Stimulated activated CD4-positive, alpha-beta T cell treated with anti-CD3 and anti-CD28 coated beads, Interleukin-1b, Interleukin-23, amount 100 ng/mL, for 4 hours (primary cell): ENCODE measurements around the gene MOGAT3.

Experiments
- DNase-seq, 2 donors: peaks; one replicate each; pipeline ENCODE4 v3.0.0-alpha.2; 2020; ENCODE audit warnings: low read depth in 2 of 2

The MOGAT3 gene

DNA sequence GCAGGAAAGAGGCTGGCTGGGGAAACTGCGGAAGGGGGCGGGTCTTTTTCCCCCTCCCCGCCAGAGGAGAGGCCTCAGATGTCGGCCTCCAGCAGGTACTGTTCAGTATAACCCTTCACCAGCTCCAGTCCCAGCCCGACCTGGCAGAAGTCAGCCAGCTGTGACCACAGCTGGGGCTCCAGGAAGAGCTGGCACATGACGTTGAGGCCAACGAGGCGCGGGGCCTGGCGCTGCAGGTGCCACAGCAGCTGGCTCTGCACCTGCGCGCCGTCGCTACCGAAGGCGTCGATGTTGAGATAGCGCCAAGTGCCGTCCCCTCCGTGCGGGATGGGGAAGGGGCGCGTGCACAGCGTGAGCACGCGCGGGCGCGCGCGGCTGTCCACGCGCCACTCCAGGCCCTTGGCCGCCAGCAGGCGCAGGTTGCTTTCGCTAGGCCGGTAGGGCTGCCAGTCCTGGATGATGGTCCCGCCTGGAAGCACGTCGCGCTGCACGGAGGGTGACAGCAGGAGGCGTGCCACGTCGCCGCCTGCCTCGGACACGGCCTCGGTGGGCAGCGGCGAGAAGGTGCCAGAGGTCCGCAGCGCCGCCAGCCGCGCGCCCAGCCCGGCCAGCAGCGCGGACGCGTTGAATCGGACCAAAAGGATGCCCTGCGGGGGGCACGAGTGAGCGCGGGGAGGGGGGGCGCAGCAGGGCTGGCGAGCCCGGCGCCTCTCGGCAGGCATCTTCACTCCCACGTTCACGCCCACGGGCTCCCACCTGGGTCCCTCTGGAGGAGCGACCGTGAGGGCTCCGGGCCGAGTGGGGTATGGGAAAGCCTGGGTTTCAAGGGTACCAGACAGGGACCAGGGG lies 28.6 kb downstream of the MOGAT3 start:
- DNase-seq, result no peak

DNA sequence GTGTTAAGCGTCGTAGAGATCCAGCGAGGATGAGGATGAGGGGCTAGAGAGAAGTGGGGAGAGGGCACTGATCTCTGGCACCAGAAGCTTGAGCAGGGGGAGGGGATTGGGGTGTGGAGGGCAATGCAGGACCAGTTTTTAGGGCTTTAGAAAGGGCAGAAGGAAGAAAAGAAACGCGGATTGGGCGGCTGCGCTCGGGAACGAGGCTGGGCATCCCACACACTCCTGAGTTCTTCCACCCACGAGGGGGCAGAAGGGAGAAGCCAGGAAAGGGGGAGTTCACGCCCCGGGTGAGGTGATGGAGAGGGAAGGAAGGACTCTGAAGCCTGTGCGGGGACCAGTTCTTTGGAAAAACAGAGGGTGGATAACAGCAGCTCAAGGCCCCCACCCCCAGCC lies 29.4 kb downstream of the MOGAT3 start:
- no peak for DNase-seq

DNA sequence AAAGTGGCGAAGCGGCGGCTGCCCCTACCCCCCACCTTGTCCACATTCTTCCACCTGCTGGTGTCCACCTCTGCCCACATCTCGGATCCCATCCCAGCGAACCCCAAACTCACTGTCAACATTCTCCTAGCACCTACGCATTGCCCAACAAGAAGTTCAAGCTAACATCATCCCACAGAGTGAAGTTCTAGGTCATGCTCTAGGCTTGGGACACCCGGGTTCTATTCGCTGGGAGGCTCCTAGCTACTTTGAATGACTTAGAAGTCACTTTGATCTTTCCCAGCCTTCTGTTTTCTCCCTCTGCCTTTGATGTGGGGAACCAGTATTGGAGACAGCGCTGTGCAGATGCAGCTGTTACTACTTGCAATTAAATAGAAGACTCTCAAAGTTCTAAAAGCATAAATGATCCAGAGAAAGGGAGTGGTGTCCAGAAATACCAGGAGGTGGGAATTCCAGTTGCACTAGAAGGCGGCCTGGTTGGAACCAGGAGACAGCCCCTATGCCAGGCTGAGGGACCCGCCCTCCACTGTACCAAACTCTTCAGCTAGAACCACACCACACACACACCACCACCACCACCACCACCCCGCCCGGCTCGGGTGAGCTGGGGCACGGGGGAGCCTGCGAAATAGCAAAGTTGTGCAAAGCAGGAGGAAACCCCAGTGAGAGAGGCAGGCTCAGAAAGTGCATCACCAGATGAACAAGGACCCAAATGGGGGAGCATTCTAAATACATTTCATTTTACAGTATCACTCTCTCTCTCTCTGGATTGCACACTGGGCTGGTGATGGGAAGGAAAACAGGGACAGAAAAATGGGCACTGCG lies 30.0 kb downstream of the MOGAT3 start:
- DNase-seq, result no peak

DNA sequence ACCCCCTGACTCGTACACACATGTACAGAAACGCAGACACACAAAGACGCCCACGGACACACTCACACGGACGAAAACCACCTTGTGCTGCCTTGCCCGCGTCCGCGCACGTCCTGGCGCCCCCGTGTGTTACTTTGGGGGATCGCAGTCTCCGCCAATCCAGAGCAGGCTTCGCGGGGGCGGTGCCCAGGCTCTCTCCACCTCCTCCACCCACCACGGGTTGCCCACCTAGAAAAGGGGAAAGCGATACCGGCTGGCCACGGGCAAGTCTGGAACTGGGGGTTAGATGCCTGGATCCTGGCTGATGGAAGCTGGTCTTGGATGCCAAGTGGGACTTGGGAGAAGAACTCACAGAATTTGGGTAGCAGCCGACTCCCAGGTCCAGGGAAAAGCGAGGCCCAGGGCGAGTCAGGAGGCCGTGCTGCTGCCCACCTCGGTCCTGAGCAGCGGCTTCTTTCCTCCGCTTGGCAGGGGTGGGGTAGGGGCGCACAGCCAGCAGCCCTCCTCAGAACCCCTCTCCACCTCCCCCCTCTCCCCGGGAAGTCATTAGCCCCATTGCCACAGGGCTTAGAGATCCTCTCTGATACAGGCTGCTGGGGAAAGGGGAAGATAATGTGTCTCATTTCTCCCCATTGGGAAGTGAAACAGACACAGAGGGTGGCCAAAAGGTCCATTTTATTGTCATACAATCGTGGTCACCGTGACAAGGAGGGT lies 30.8 kb downstream of the MOGAT3 start:
- peak; percentile 79 for DNase-seq

DNA sequence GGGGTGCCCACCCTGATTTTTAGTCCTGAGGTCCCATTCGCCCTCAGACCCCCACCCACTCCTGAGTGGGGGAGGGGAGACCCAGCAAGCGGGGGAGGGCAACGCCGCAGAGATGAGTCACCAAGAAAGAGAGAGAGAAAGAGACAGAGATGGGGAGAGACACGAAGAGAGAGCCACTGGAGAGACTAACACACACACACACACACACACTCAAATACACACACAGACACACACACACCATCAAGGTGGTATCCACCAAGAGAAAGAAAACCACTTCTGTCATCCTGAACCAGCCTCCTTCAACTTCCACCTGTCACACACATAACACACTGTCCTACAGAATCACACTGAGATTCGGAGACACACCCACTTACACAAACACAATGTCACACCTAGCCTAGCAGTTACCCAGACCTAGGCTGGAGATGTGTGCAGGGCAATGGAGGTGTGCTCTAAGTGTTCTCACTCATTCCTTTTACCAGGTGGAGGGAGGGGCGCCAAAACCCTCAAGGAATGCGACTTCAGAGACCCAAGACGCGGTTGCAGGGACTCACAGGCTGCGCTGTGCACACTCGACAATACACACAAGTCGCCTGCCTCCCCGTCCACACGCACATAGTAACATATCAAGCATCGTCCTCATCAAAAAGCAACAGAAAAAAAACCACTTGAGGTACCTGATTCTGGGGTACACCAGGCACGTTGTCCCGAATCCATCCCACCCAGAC lies 31.6 kb downstream of the MOGAT3 start:
- no peak for DNase-seq

DNA sequence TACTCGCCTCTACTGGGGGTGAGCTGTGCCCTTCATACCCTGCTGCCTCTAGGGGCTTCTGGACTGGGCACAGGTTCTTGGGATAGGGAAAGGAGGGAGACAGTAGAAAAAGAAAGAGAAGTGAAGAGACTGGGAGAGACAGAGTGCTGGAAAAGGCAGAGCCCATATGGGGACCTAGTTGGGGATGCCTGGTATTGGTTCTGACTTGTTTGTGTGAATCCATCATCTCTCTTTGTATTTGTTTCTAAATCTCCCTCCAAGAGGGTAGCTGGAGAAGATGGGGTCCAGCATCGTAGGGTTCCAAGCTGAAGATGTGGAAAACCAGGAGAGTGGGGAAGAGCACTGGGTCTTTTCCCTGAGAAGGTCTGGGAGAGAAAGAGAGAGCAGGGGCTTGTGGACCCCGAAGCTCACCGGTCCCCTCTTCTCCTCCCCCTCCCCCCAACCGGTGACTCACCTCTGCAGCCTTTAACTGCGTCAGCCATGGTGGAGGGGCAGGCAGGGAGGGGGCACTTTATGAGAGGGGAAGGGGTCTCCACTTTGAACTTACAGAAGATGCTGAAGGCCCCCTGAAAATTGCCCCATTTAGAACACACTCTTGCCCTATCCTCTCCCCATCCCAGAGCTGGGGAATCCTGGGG lies 32.3 kb downstream of the MOGAT3 start:
- DNase-seq, result no peak

DNA sequence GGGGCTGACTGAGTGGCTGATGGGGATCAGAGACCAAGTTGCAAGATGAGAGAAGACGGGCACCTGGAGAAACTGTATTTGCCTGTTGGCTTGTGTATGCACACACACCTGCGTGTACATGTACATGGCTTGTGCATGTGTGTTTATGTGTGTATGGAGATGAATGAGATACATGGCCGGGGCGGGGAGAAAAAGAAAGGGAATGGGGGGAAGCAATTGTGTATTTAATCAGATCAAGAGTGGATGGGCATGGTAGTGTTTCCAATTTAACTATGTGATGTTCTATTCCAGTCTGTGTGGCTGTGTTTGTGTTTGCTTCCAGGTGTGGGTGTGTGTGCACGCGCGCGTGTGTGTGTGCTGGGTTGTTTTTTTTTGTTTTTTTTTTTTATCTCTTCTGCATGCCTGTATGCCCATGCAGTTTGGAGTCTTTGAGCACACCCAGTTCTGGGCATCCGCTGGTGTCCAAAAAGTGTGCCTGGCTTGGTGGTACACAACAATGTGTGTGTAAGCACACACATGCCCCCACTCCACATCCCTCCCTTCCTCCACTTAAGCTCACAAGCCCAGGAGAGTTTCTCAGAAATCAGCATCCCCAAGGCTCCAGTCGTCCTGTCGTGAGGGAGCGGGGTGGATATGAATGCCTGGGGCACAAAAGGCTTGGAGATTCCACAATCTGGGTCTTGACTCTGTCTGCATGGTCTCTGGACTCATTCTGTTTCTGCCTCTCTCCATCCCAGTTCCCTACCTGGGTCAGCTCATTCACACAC lies 33.0 kb downstream of the MOGAT3 start:
- DNase-seq, result no peak

DNA sequence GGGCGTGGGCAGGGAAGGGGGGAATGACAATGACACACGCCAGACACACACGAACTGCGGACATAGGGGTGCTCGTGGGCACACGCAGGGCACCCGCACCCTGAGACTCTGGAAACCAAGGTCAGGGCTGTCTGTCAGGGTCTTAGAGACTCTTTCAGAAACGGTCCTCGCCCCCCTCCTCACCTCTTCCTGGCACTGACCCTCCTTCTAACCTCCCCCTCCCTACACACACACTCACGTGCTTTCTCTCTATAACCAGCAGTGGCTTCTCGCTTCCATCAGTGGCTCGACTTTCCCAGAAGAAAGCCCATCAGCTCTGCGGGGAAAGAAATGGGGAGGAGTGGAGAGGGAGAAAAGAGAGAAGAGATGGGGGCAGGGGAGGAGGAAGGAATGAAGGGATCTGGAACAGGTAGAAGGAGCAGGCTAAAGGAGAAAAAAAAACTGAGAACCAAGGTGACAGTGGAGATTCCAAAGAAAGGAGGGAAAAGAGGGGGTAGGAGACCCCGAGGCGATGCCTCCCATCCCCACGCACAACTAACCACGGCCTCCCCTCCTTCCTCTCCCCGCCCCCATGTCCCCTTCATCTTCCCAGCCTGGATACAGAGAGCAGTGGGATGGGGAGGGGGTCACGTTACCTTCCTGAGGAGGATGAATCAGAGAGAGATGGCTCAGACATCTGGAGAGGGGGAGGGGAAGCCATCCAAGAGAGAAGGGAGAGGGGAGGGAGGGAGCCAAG lies 33.8 kb downstream of the MOGAT3 start:
- DNase-seq, result no peak

DNA sequence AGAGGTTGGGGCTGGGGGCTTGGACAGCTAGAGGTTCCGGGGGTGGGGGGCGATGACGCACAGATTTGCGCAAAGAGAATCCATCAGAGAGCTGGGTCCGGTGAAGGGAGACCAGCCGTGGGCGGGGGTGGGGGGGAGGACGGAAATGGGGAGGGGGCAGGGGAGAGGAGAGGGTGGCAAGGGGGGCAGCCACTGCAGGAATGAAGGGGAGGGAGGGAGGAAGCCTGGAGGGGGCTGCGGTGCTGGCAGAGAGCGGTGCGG lies 34.3 kb downstream of the MOGAT3 start:
- no peak for DNase-seq

DNA sequence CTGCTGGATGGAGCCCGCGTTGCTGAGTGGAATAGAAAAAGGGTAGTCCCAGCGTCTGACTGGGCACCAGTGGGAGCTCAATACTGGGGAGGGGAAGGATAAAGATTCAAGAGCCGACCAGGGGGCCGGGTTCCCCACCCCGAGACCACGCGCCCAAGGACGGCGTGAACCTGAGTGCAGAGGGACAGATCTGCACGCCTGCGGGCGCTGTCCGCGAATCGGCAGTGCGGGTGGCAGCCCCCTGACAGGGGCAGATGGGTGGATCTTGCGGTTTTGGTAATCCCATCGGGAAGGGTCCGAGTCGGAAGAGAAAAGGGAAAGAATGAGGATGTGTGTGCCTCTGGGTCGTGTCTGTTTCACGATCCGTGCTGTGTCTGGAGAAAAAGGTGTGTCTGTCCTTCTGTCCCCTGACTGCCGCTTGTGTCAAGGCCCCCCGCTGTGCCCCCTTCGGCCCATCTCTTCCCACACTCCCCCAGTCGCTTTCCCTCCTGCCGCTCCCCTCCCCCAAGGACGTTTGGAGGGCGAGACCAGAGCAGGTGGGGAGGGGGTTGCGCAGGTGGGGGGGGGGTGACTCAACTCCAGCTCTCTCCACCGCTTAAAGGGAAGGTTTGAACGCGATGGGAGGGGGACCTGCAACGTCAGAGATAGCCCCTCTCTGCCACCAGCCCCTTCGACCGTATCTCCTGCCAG lies 34.7 kb downstream of the MOGAT3 start:
- no peak for DNase-seq

DNA sequence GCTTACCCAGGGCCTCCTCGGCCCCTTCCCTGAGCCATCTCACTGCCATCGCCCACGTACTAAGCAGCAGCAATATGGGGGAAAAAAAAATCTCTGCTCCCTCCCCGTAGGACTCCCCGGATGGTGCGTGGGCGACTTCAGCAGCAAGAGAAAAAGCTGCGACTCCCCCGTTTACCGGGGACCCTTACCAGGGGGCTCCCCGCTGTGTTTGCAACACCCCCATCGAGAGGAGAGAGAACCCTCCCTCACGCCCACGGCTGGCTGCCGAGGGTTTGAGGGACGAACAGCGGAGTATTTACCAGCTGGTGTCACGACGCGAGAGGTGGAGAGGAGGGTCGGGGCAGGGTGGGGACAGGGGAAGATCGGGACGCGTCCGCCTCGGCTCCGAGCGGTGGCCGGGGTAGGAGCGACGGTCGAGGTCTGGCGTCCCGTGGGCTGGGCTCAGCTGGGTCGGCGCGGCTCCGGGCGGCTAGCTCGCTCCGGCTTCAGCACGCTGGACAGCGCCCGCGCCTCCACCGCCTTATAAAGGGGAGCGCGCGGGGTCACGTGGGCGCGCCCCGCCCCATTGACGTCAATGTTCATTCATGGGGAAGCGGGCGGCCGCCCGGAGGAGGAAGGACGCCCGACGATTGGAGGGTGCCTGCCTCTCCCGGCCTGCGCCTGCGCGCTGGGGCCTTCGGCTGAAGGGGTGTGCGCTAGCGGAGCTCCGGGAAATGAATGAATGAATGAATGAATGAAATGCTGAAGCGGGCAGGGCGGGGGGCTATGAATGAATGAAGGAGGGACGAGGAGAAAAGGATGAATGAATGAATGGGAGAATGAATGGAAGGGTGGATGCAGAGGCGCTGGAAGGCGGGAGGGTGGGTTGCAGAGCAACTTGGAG lies 35.5 kb downstream of the MOGAT3 start, which contains the start of gene VGF:
Gene VGF, minus strand, starts transcription at position 495 of the 883 bp plus-strand sequence. CDS start 726 bp downstream, outside the sequence.
- DNase-seq, result peak; percentile 84 to 90

DNA sequence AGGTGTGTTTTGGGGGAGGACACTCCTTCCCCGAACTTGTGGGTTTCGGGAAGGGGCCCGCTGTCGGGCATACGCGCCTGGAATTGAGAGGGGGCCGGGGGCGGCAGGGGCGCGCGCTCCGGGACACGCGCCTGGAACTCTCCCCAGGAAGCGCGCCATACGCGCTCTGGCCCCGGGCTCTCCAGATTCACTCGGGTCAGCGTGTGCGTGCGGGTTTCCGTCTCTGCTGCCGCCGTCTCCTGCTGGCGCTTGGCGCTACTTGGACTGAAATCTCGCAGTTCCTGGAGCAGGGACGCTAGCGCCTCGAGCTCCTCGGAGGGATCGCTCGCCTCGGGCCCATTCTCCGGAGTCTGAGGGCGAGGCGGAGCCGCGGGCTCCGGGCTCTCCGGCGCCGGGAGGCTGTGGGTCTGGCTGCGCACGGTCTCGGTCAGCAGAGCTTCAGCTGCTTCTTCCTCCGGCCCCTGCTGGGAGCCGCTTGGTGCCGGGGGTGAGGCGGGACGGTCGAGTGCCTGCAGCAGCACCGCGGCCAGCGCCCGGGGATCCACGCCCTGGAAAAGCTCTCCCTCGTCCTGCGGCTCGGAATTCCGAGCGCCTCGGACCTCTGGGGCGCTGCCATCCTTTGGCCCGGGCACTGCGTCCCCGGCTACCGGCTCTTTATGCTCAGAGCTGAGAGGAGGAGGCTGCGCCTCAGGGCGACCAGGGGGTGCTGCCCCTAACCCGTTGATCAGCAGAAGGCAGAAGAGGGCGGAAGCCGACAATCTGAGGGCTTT lies 36.6 kb downstream of the MOGAT3 start:
- DNase-seq, result no peak

DNA sequence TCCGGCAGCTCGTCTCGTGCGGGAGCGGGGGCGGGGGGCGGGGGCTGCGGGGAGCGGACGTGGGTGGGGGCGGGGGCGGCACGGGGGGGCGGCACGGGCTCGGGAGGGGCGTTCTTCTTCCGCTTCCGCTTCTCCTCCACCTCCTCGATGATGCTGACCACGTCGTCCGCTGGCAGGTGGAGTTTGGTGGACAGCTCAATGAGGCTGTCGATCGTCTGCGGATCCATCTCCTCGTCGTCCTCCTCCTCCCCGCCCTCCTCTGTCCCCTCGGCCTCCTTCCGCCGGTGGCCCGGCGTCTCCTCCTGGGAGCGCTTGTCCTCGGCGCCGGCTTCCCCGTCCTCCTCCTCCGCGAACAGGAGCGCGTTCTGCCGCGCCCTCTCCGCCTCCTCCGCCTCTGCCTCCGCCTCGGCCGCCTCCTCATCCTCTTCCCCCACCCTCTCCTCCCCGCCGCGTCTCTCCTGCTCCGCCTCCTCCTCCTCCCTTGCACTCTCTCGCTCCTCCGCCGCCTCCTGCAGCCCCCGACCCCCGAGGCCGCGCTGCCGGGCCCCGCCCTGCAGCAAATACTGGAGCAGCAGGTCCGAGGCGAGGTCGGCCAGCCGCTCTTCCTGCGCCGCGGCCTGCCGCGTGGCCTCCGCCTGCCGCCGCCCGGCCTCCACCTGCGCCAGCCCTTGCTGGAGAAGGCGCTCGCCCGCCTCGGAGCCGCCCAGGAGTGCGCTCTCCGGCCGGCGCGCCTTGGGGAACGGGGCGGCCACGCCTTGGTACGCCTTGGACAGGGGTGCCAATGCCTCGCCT lies 37.4 kb downstream of the MOGAT3 start:
- DNase-seq, result no peak

DNA sequence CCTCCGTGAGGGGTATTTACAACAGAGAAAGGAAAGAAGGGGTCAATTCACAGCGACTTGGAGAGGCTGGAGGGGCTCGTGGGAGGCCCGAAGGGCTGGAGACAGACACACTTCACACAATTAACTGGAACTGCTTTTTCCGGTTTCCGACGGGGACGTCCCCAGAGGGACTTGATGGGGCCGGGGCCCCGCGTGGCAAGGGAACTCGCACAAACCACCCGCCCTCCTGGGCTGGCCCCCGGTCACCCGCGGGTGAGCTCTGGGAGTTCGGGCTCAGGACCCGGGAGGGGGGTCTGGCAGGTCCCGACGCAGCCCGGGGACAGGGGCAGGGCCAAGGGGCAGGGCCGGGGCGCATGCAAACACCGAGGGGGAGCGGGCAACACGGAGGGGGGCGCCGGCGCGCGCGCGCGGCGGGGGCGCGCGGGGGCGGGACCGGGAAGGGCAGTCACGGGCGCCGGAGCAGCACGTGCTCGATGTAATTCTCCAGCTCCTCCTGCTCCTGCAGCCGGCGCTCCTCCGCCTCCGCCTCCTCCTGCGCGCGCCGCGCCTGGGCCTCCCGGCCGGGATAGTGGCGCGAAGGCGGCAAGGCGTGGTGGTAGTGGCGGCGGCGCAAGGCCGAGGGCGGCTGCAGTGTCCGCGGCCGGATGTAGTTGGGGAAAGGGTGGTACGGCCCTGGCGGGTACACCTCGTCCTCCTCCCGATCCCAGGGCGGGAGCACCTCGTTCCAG lies 38.1 kb downstream of the MOGAT3 start:
- DNase-seq, result no peak

DNA sequence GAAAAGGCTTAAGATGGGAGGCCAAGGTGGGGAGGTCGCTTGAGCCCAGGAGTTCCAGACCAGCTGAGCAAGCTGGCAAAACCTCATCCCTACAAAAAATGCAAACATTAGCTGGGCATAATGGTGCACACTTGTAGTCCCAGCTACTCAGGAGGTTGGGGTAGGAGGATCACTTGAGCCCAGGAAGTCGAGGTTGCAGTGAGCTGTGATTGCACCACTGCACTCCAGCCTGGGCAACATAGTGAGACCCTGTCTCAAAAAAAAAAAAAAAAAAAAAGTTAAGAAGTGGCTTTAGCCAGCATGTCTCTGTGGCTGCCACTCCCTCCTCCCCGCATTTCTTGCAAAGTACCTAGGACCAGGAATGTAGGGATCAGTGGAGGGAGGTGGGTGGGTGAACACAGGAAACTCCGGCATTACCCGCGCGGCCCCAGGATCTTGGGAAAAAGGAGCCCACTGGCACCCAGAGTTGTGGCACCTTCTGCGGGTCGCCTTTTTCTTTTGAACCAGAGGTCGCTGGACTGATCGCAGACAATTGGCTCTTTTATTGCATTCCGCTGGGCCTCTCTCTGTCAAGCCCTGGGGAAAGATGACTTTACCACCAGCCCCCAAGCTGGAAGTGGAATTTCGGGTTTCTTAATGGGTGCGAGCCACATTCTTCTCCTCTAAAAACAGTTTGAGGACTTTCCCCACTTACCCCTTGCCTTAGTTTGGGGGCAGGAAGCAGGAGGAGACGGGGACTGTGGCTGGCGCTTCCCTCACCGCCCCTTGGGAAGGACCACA lies 39.0 kb downstream of the MOGAT3 start:
- DNase-seq, result no peak
